GM21390 (cell line): ENCODE data around the gene CCDC85A.
A peak's percentile ranks its signal among the peaks of the same experiment; 100 is the strongest.

Experiments used
- ATAC-seq: cut with Tn5 transposase; IDR thresholded peaks from one replicate; pipeline ENCODE4 v1.9.1; 2021; ENCODE audit not compliant: unreplicated experiment

CCDC85A gene

DNA sequence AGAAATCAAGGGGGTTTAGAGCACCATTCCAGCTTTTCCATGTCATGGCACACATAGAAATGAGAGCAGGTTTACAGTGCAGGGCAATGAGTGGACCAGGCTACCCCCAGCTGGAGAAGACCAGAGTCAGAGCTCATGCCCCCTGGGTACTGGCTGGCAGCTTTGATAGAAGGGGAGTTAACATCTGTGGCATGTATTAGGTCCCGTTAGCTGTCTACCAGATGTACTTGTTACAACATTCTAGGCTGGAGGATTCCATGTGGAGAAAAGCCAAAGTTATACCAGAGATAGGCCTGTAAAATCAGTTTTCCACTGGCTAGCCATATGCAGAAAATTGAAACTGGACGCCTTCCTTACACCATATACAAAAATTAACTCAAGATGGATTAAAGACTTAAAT is 109.2 kb downstream of the CCDC85A start:
- ATAC-seq, result no peak

DNA sequence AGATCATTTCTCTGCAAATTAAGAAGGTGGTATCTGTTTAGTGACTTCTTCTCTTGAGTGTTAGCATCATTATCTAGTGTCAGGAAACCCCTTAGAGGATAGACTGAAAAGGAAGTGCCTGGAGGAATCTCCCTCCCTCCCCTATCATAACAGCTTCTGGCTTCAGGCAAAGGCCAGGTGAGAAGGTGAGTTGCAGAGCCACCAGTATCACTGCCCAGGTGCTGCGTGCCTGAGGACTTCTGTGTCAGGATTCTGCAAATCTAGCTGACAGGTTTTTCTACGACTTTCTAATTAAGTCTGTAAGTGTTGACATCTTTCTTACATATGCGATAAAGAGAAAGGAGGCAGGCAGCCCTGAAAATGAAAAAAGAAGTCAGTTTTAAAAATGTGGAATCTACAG is 111.9 kb downstream of the CCDC85A start:
- no peak for ATAC-seq

DNA sequence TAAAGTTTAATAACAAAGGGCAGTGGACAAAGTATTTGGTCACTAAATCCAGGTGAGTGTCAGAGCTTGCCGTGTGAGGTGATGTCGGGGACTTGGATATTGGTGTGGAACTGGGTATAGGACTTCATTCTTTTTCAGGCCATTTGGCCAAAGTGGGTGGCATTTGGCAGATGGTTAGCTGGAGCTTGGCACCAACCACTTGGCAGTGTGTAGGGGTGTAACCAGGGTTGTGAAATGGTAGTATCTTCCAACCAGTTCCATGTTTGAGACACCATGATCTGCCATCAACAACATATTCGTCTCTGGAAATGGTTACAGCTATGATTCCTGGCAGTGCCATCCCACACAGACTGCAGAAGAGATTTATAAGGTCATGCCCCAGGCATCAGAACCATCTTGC is 113.9 kb downstream of the CCDC85A start:
- no peak for ATAC-seq

DNA sequence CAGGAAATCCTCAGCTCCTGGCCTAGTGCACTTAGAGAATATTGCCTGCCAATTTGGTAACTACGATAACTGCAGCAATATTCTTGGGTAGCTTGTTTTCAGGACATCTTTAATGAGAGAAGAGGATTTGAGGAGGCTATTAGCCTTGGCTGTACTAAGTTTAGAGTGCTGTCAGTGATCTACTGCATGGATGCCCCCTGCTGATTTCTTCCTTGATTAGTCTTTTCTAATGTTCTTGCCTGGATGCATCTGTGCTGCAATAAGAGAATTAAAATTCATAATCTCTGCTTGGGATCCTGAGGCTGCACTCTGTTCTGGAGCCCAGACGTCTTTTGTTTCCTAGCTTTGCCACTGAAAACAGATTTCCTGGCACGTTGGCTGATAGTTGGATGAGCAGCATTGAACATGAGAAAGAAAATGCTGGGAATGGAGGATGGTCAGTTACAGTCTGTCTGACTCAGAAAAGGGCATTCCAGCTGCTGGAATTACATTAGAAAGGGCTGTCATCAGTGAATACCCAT is 115.4 kb downstream of the CCDC85A start:
- no peak for ATAC-seq

DNA sequence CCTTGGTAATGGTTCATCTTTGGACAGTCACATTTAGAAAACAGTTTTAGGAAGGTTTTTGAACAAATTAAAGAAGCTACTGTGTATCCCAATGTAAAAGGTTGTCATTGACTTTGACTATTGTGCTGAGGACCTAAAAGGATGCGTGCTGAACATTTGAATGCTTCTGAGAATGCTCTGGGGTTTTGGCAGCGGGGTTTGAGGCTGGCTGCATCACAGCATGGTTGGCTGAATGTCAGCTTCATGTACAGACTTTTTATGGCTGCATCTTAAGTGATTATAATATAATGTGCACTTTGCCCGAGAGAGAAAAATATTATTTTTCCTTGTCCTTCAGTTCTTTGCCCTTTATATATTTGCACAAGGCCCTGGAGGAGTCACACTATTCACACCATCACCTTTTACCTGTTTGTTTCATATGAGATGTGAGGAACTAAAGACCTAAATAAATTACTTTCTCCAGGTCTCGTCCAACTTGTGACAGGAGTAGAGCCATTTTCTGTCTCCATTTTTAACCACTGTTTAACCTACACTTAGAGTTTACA is 125.9 kb downstream of the CCDC85A start:
- no peak for ATAC-seq

DNA sequence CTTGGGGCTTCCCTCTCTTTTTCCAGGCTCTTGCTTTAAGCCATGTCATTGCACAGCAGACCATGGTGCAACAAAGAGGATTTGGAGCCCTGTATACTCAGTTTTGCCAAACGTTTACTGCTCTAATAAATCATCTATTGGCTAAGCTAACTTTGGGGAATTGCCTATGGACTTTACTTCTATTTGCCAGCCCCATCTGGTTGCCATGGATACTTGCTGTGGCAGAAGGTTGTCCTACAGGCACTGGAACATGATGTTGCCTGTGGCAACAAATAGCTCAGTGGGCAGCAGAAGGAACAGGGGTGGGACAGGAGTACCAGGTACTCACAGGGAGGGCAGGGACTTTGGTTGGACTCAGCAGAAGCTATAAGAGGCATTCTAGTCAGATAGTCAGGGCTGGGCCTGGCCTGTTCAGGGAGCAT is 129.7 kb downstream of the CCDC85A start:
- no peak for ATAC-seq

DNA sequence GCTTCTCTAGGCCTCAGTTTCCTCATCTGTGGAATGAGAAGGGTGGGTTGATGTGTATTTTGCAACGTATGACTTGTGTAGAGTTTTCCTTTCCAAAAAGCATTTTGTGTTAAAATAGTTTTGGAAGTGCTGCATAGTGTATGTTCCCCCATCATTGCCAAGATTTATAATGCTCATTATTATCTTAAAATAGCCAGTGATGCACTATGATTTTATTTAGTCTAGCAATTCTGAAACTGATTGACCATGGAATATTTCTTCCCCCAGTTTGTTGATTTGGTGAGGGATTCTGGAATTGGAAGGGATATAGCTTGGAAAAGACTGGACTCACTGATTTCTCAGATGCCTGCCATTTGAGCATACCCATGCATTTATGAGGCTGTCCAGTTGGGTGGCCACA is 130.6 kb downstream of the CCDC85A start:
- no peak for ATAC-seq

DNA sequence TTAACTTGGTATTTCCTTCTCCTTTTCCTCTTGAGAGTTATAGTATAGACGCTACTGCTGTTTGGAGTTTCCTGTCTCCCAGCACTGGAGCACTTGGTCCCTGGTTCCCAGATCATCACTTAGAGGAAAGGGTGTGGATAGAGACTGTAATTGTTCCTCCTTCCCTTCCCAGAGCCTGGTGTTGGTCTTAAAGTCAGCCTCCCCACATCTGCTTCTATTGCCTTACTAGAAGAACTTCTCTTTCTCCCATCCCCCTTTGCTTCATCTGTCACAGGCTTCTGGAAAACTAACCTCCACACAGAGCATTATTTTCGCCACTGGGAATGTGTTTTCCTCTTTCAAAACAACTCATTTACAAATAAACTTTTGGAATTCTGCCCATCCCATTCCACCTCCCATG is 131.0 kb downstream of the CCDC85A start:
- no peak for ATAC-seq

DNA sequence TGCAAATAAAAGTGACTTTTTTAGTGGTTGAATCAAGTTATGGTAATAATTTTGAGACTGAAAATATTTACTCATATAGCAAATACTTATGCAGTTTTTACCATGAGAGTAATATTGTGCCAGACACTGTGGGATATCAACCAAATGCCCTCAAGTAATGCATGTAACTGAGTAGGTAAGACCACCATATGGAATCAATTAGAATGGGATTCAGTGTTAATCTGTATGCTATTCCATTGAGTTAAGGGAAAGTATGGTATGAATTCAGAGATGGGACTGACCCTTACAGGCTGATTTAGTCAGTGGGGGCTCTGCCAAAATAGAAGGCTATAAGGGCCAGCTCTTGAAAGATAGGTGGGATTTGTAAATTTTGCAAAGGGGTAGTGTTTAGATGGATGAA is 131.6 kb downstream of the CCDC85A start:
- ATAC-seq, result no peak

DNA sequence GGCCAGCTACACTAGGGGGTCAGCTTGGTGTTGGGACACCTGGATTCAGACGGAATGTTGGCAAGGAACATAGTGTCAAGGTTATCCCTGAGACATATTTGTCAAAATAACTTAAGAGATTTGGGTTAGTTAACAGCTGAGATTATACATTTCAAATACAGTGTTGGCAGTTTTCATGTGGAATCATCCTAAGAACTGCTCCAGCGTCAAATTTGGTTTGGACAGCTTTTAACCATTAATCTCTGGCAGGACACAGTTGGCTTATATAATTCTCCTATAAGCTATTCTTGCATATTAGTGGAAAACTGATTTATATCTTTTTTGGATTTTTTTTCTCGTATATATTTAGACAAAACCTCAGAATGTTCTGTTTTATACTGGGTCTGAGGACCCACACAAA is 132.2 kb downstream of the CCDC85A start:
- ATAC-seq, result no peak

DNA sequence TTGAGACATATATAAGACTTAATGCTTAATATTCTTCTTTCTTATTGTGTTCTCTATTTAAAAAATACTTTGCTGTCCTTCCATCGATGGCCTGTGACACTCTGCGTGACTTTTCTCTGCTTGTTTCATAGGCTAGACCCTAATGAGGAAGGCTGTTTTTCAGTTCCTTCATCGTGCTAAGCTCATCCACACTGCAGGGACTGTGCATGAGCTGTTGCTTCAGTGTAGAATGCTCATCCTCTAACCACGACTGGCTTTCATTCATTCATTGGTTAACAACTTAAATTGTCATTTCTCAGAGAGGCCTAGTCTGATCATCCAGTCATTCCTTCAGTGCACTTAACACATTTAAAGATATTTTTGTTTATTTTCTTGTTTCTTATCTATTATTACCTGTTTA is 134.4 kb downstream of the CCDC85A start:
- ATAC-seq, result no peak

DNA sequence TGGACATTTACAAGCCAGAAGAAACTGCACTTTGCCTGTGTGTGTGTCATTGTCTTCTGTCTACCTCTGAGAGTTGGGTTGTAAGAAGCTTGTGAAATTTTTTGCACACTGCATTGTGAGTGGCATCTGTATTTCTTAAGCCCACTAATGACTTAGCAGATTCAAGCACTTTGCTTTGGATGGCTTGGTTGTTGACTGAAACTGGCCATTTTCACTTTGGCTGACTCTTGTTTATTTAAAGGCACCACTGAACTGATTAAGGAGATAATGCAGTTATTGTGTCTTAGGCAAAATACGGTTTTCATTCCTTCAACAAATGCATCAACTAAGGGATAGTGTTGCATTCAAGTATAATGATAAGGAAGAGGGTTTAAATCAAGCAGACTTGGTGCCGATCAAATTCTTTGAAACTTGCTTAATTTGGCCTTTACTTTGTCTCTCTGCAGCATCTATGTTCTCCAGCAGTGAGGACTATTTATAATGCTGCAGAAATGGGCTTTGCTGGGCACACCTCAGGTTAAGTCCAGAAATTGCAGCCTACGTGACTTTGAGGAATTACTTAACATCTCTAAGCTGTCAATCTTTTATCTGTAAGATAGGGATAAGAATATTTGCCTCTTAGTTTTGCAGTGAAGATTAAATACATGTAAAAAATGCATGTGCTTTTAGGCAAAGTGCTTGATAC is 142.0 kb downstream of the CCDC85A start:
- no peak for ATAC-seq

DNA sequence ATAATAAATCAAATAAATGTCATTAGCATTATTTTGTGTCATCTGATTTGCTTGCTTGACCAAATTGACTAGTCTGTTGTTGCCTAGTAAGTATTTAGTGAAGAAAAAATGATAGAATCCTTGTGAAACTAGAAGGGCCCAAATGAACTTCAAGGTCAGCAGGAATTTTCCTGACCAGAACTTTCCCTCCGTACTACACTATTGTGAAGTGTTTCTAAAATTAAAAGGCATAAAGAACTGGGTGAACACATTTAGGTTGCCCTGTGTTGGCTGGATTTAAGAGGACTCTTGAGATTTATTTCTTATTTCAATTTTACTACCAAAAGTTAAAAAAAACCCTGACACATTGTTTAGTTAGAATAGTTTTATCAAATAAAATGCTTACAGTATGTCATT is 142.6 kb downstream of the CCDC85A start:
- ATAC-seq, result no peak

DNA sequence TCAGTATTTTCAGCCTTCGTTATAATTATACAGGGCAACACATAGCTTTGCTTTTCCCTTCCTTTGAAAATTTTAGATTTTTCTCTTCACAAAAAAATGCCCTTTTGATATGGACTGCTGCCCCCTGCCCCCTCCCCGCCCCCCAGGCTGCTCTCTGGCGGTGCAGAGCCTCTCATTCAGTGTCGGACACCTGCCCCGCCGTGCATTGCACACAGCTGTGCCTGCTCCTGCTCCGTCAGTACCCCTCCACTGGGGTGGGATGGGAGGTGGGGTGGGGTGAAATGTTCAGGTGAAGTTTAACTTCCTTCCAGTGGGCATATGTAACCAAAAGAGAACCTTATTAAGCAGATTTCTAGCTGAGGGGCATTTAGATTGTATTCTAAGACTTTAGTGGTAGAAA is 148.0 kb downstream of the CCDC85A start:
- no peak for ATAC-seq

DNA sequence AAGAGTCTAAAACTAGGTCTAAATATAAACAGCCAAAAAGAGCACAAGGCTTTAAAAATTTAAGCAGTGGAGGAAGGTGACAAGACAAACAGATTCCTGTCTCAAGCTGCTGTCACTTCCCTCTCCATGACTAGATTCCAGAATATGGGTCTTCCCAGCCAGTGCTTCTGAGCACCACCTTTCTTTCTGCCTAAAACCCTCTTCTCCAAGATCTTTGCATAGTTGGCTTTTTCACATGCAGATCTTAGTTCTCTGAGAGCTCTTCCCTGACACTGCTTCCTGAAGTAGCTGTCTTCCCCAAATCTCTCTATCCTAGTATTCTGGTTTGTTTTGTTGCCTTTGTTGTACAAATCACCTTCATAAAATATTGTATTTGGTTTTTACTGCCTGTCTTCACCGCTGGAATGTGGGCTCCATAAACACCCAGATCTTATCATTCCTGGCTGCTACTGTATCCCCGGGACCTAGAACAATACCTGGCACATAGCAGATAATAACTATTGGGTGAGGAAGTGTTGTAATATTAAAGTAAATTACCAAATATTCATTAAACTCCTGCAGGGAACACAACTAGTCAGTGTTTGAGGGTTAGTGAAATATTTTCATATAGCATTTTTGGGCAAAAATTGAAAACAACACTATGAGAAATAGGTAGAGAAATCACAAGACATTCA is 150.2 kb downstream of the CCDC85A start:
- no peak for ATAC-seq

DNA sequence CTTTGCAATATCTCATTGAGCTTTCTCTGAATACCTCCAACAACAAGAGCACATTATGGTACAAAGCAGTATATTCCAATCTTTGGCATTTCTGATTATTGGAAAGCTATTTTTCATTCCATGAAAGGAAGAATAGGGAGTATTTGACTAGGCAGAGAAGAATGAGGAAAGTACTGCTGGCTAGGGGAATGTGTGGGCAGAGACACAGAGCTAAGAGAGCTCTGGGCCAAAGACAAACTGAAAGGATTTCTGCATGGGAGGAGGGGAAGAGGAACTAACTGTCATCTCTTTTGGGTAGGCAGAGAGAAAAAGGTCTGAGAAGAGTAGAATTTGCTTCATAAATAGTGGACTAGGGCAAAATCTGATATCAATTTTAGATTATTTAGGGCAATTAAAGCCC is 150.8 kb downstream of the CCDC85A start:
- no peak for ATAC-seq

DNA sequence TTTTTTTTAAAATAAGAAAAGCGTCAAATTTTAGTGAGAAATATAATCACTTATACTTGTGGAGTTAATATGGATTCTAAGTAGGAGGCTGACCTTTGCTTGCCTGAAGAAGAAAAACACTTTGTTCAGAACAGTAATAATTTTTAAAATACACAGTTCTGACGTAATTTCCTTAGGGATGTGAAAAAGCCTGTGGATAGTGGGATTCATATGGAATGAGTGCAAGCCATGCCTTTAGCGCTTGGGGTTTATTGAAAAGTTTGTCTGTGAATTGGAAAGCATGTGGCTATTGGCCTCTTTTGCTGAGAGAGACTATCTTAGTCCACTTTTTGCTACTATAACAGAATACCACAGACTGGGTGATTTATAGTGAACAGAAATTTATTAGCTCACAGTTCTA is 151.3 kb downstream of the CCDC85A start:
- no peak for ATAC-seq

DNA sequence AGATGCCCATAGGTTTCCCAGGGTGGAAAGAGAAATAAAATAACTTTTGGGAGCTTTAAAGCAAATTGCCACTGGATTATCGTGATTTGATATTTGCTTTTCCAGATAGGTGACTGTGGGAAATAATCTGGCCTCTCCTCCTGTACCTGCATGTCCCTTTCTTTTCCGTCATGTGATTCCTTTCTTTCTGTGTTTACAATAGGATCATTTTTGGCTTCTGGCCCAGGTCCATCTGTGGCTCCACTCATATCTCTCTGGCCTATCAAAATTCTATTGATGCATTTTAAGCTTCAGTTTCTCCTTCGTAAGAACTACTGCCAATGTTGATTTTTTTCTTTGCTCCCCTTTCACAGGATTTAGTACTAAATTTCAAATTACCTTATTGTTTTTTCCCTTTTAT is 153.6 kb downstream of the CCDC85A start:
- ATAC-seq, result no peak

DNA sequence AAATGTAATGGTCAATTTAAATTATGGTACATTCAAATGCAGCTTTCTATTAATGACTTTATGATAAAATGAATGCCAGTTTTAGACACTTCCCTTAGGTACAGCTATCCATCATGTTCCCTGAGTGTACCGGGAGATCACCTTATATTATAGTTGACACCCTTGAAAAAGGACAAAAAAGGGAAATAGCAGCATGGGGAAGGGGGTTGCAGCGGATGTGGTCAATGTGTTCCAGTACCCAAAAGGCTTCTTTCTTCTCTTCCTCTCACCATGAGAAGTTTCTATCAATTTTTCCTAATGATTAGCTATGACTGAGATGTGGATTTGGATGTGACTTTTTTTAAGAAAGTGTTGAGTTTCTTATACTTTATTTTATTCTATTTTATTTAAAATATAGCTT is 154.4 kb downstream of the CCDC85A start:
- ATAC-seq, result no peak

DNA sequence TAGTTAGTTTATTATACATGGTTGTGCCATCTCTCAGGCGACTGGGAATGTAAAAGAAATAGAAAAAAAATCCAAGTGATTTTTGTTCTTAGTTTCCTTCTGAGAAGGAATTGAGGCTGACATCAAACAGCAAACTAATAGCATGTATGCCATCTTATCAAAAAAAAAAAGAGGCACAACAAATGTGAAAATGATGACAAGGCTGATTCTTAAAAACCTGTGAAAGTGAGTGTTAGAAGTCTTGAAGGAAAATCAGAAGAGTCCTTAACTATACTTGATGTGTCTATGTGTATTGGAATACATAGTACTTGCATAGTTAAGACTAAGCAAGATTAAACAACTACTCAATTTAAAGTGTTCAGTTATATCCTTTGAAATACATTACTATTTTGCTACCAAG is 161.0 kb downstream of the CCDC85A start:
- no peak for ATAC-seq

DNA sequence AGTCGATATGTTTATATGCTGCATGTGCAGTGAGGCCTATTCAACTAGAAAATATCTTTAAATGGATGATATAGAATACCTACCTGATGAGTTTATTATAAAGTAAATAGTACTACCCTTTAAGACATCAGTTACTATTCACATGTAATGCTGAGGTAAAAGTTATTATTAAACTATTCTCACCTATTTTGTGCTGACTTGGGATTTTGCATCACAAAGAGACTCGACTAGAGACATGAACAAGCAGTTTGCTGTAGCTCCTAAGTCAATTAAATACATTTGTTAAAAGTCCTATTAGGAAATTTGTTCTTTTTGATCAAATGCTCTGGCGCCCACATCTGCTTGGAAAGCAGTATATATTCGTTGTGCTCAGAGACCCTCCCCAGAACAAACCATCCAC is 164.1 kb downstream of the CCDC85A start:
- no peak for ATAC-seq

DNA sequence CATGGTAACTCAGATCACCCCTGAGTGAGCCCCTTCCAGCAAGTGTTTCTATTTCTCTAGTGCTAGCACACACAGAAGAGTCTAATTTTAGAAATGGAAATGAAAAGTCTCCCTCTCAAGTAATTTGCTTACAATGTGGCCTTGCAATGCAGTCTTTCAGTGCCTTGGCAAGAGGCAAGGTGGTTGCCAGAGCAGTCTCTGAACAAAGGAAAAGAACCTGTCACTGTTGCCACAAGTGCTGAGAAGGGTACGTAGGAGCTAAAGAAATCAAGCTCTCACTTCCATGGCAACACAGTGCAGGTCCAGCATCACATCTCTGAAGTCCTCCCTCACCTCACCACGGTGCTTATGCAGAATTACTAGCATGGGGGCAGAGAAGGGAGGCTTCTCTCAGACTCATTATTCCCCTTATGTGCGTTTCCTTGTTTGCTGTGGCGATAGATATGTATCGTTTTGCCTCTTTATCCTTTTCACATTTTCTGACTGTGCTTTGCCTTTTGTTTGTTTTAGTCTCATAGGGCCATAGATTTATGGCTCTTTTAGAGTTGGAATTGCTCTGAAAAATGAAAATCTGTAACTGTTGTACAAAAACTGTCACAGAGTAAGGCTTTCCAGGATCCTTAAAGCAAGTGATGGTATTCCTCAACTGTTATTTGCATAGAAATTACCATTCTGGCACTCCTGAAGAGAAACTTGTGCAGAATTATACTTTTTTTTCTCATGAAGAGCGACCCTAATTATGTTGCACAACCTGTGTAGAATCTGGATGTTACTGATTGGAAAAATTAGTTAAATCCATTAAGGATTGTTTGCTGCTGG is 164.8 kb downstream of the CCDC85A start:
- ATAC-seq, result peak; percentile 73
